Measurements from ENCODE around the gene CDH8. TPM values are rescaled to one million over a fixed set of nuclear protein-coding genes. Genes with fewer than 3 reads are reported as not detected.

The CDH8 gene
- total RNA-seq, 1 experiment from 2014 or later: not detected

- no peaks in the 10 kb centered on the region for H3K9me2 ChIP-seq (ENCODE audit: insufficient read depth)
- H3K4me2 ChIP-seq: no peak overlapping the region
- no peaks in the 10 kb centered on the region for H3K36me3 ChIP-seq (ENCODE audit: low read depth)
- no peaks in the 10 kb centered on the region for H3K4me1 ChIP-seq (replicated peaks; ENCODE audit: insufficient read depth)
- H3K4me3 ChIP-seq: no peak overlapping the region
- no peaks in the 10 kb centered on the region for H3K79me2 ChIP-seq (ENCODE audit: low read depth)
- no peaks in the 10 kb centered on the region for H3F3A ChIP-seq (ENCODE audit: insufficient read depth, low read depth)
- no peak overlapping the region for H3K27ac ChIP-seq
- TF ChIP-seq CTCF (conservative IDR thresholded peaks at IDR 0.05): no peak
- TF ChIP-seq EZH2 (IDR thresholded peaks at IDR 0.05; ENCODE audit: low read depth): no peak
- intact Hi-C loops (cut with micrococcal nuclease; ENCODE audit: unreplicated experiment): no loop called here
- no peaks in the 10 kb centered on the region for H3K9me3 ChIP-seq (ENCODE audit: insufficient read depth, low read depth)
- H2AFZ ChIP-seq: no peak overlapping the region
- no peaks in the 10 kb centered on the region for H4K20me1 ChIP-seq (ENCODE audit: insufficient read depth)
- no peaks in the 10 kb centered on the region for H3K27me3 ChIP-seq (ENCODE audit: insufficient read depth, low read depth)
- no peak for DNase-seq
- BruUV-seq (replicated peaks): no TSS peak
- POLR2A ChIA-PET (ENCODE audit: unreplicated experiment): no interaction called here
- CTCF ChIA-PET: no interaction called here
Observed at GRCh38 chr16:61831351-61831917, 204.8 kb downstream of the CDH8 start.

GRCh38 chr16:61829631-61830030, 206.6 kb downstream of the CDH8 start:
- H3K79me2 ChIP-seq (ENCODE audit: low read depth): no peaks in the 10 kb centered on the region
- H3K27ac ChIP-seq: no peak overlapping the region
- no peaks in the 10 kb centered on the region for H3K4me1 ChIP-seq (replicated peaks; ENCODE audit: insufficient read depth)
- no peak overlapping the region for H3K4me3 ChIP-seq
- no peaks in the 10 kb centered on the region for H4K20me1 ChIP-seq (ENCODE audit: insufficient read depth)
- no peak for DNase-seq
- no peaks in the 10 kb centered on the region for H3K27me3 ChIP-seq (ENCODE audit: insufficient read depth, low read depth)
- no peak for TF ChIP-seq CTCF (conservative IDR thresholded peaks at IDR 0.05)
- TF ChIP-seq EZH2 (IDR thresholded peaks at IDR 0.05; ENCODE audit: low read depth): no peak
- POLR2A ChIA-PET (ENCODE audit: unreplicated experiment): no interaction called here
- intact Hi-C loops (cut with micrococcal nuclease; ENCODE audit: unreplicated experiment): no loop called here
- no peak overlapping the region for H3K4me2 ChIP-seq
- no TSS peak for BruUV-seq (replicated peaks)
- no peaks in the 10 kb centered on the region for H3K9me3 ChIP-seq (ENCODE audit: insufficient read depth, low read depth)
- CTCF ChIA-PET: no interaction called here
- H3K36me3 ChIP-seq (ENCODE audit: low read depth): no peaks in the 10 kb centered on the region
- no peaks in the 10 kb centered on the region for H3K9me2 ChIP-seq (ENCODE audit: insufficient read depth)
- no peak overlapping the region for H2AFZ ChIP-seq
- no peaks in the 10 kb centered on the region for H3F3A ChIP-seq (ENCODE audit: insufficient read depth, low read depth)

GRCh38 chr16:61823326-61823725, 212.9 kb downstream of the CDH8 start:
- POLR2A ChIA-PET (ENCODE audit: unreplicated experiment): no interaction called here
- intact Hi-C loops (cut with micrococcal nuclease; ENCODE audit: unreplicated experiment): no loop called here

More at GRCh38 chr16:61823326-61823725, 212.9 kb downstream of the CDH8 start:
- Histone ChIP-seq H3K9me3 (ENCODE audit: insufficient read depth, low read depth) (no peaks in the 10 kb centered on the region), H3K4me3 (no peak overlapping the region), H3K36me3 (ENCODE audit: low read depth) (no peaks in the 10 kb centered on the region), H3K27me3 (ENCODE audit: insufficient read depth, low read depth) (no peaks in the 10 kb centered on the region), H3K79me2 (ENCODE audit: low read depth) (no peaks in the 10 kb centered on the region), H3K27ac (no peak overlapping the region), H3K4me1 (replicated peaks; ENCODE audit: insufficient read depth) (no peaks in the 10 kb centered on the region), H3F3A (ENCODE audit: insufficient read depth, low read depth) (no peaks in the 10 kb centered on the region), H3K9me2 (ENCODE audit: insufficient read depth) (no peaks in the 10 kb centered on the region), H3K4me2 (no peak overlapping the region), H4K20me1 (ENCODE audit: insufficient read depth) (no peaks in the 10 kb centered on the region), H2AFZ (no peak overlapping the region)
- no TSS peak for BruUV-seq (replicated peaks)
- no peak for TF ChIP-seq CTCF (conservative IDR thresholded peaks at IDR 0.05)
- TF ChIP-seq EZH2 (IDR thresholded peaks at IDR 0.05; ENCODE audit: low read depth): no peak
- DNase-seq: no peak
- CTCF ChIA-PET: no interaction called here
